PC-9 (cell line): ENCODE data around the gene CPED1.

Experiments used
- EZH2 ChIP-seq: fragments of 200-600 bp; sonication (generic); IDR thresholded peaks from 2 replicates; pipeline ENCODE4 v1.8.0; 2017; ENCODE audit warnings: antibody characterized with exemption, low read depth
- TF ChIP-seq, protein P1 (sequence below): fragments of 200-600 bp; sonication (generic); conservative IDR thresholded peaks from 2 replicates; pipeline ENCODE4 v1.6.1; 2017; ENCODE audit warnings: mixed run types, antibody characterized with exemption, mild to moderate bottlenecking, moderate library complexity

DNA sequence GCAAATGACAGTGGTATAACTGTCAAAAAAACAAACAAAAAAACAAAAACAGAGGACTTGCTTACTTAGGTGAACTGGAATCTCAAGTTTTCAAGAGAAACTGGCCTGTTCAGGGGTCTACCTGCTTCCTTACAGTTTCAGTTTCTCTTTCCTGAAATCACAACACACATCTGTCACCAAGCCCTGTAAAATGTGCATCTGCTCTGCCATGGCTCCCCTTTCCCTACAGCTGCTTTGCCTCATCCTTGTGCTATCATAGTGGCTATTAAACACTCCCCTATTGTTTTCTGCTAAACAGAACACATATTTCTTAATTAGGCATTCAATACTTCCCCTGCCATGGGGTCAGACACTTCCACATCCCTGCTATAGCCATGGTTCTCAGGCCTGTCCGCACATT lies 37.6 kb downstream of the CPED1 start:
- TF ChIP-seq, protein P1, sequence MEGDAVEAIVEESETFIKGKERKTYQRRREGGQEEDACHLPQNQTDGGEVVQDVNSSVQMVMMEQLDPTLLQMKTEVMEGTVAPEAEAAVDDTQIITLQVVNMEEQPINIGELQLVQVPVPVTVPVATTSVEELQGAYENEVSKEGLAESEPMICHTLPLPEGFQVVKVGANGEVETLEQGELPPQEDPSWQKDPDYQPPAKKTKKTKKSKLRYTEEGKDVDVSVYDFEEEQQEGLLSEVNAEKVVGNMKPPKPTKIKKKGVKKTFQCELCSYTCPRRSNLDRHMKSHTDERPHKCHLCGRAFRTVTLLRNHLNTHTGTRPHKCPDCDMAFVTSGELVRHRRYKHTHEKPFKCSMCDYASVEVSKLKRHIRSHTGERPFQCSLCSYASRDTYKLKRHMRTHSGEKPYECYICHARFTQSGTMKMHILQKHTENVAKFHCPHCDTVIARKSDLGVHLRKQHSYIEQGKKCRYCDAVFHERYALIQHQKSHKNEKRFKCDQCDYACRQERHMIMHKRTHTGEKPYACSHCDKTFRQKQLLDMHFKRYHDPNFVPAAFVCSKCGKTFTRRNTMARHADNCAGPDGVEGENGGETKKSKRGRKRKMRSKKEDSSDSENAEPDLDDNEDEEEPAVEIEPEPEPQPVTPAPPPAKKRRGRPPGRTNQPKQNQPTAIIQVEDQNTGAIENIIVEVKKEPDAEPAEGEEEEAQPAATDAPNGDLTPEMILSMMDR: no peak
- no peak for TF ChIP-seq EZH2
